Immature natural killer cell (primary cell): ENCODE measurements around the gene SFRP5. TPM values are rescaled to one million over a fixed set of nuclear protein-coding genes. Genes with fewer than 3 reads are reported as not detected.
A peak's percentile ranks its signal among the peaks of the same experiment; 100 is the strongest.

ENCODE experiments used
- DNase-seq, 3 donors: peaks; one replicate each; pipeline ENCODE4 v3.0.0; 2022; ENCODE audit warnings: mixed read lengths in 1 of 3
- H3K27ac Mint-ChIP-seq, 6 donors: one replicate each; pipeline ENCODE4 v1.8.0; 2020; ENCODE audit warnings: mixed read lengths in 6 of 6, mild to moderate bottlenecking in 5 of 6, inconsistent platforms in 4 of 6, moderate library complexity in 3 of 6
- H3K27me3 Mint-ChIP-seq, 3 donors: one replicate each; pipeline ENCODE4 v1.8.0; 2020 to 2021; ENCODE audit warnings: low read depth in 3 of 3, mild to moderate bottlenecking in 3 of 3, mixed read lengths in 3 of 3, moderate library complexity in 3 of 3, inconsistent platforms in 1 of 3
- H3K36me3 Mint-ChIP-seq, 3 donors: one replicate each; pipeline ENCODE4 v1.8.0; 2020; ENCODE audit warnings: mixed read lengths in 3 of 3, inconsistent platforms in 2 of 3, mild to moderate bottlenecking in 2 of 3
- H3K4me1 Mint-ChIP-seq, 2 donors: one replicate each; pipeline ENCODE4 v1.8.0; 2020; ENCODE audit warnings: inconsistent platforms in 2 of 2, mild to moderate bottlenecking in 2 of 2, mixed read lengths in 2 of 2, moderate library complexity in 1 of 2
- H3K4me3 Mint-ChIP-seq, 5 donors: one replicate each; pipeline ENCODE4 v1.8.0; 2020; ENCODE audit warnings: mild to moderate bottlenecking in 5 of 5, mixed read lengths in 5 of 5, inconsistent platforms in 3 of 5, moderate library complexity in 3 of 5
- H3K9me3 Mint-ChIP-seq, 6 donors: one replicate each; pipeline ENCODE4 v1.8.0; 2020; ENCODE audit warnings: mild to moderate bottlenecking in 6 of 6, mixed read lengths in 6 of 6, inconsistent platforms in 4 of 6, moderate library complexity in 3 of 6
- polyA plus RNA-seq, 3 donors: library from polyadenylated mRNA; unstranded; fragments of 300-500 nt; fragmentation: Illumina TruSeq; gene quantifications; one replicate each; pipeline ENCODE4 v1.2.3, GENCODE V29; 2021

Gene SFRP5
- polyA plus RNA-seq, 3 donors from 2014 or later: not detected

GRCh38 chr10:97780841-97781617 lies 9.2 kb upstream of the SFRP5 start:
- no peak for DNase-seq
- no peak overlapping the region for H3K4me3 Mint-ChIP-seq
- H3K4me1 Mint-ChIP-seq: no peaks in the 10 kb centered on the region
- peaks cover 0 to 4% (median 0%) of the 10 kb centered on the region in 3 donors for H3K27me3 Mint-ChIP-seq
- no peaks in the 10 kb centered on the region for H3K36me3 Mint-ChIP-seq
- H3K9me3 Mint-ChIP-seq: no peaks in the 10 kb centered on the region
- no peak overlapping the region for H3K27ac Mint-ChIP-seq

- Mint-ChIP-seq H3K4me3 (no peak overlapping the region), H3K27ac (peak overlapping the region in 1 of 6 donors; percentile 53), H3K27me3 (peaks cover 0 to 4% (median 0%) of the 10 kb centered on the region in 3 donors), H3K9me3 (no peaks in the 10 kb centered on the region), H3K4me1 (no peaks in the 10 kb centered on the region), H3K36me3 (no peaks in the 10 kb centered on the region)
- DNase-seq: no peak
Observed at GRCh38 chr10:97779975-97780374, 8.2 kb upstream of the SFRP5 start.

- no peaks in the 10 kb centered on the region for H3K4me1 Mint-ChIP-seq
- H3K4me3 Mint-ChIP-seq: no peak overlapping the region
- H3K27me3 Mint-ChIP-seq: peaks cover 0 to 4% (median 0%) of the 10 kb centered on the region in 3 donors
- no peaks in the 10 kb centered on the region for H3K9me3 Mint-ChIP-seq
- H3K27ac Mint-ChIP-seq: no peak overlapping the region
- no peak for DNase-seq
- H3K36me3 Mint-ChIP-seq: no peaks in the 10 kb centered on the region
Observed at GRCh38 chr10:97779492-97779891, 7.7 kb upstream of the SFRP5 start.

- no peaks in the 10 kb centered on the region for H3K9me3 Mint-ChIP-seq
Observed at GRCh38 chr10:97778452-97779302, 6.9 kb upstream of the SFRP5 start.

GRCh38 chr10:97777143-97777542 lies 5.3 kb upstream of the SFRP5 start:
- Mint-ChIP-seq H3K4me3 (no peak overlapping the region), H3K36me3 (peaks cover 0 to 5% (median 0%) of the 10 kb centered on the region in 3 donors), H3K4me1 (peaks cover 2 to 3% of the 10 kb centered on the region in 2 donors), H3K27ac (no peak overlapping the region), H3K9me3 (no peaks in the 10 kb centered on the region), H3K27me3 (peaks cover 0 to 10% (median 6%) of the 10 kb centered on the region in 3 donors)
- no peak for DNase-seq

More at GRCh38 chr10:97778452-97779302, 6.9 kb upstream of the SFRP5 start:
- H3K4me3 Mint-ChIP-seq: no peak overlapping the region
- no peaks in the 10 kb centered on the region for H3K4me1 Mint-ChIP-seq
- no peak for DNase-seq
- no peaks in the 10 kb centered on the region for H3K36me3 Mint-ChIP-seq
- peaks cover 0 to 4% (median 0%) of the 10 kb centered on the region in 3 donors for H3K27me3 Mint-ChIP-seq
- no peak overlapping the region for H3K27ac Mint-ChIP-seq

GRCh38 chr10:97774811-97775294 lies 3.1 kb upstream of the SFRP5 start:
- peaks cover 0 to 7% (median 0%) of the 10 kb centered on the region in 3 donors for H3K36me3 Mint-ChIP-seq
- no peak overlapping the region for H3K4me3 Mint-ChIP-seq
- no peak overlapping the region for H3K27ac Mint-ChIP-seq
- H3K4me1 Mint-ChIP-seq: peaks cover 5 to 6% of the 10 kb centered on the region in 2 donors
- DNase-seq: no peak
- H3K9me3 Mint-ChIP-seq: no peaks in the 10 kb centered on the region
- peaks cover 4 to 16% (median 8%) of the 10 kb centered on the region in 3 donors for H3K27me3 Mint-ChIP-seq

GRCh38 chr10:97773096-97773495 lies 1.3 kb upstream of the SFRP5 start:
- peaks cover 5 to 6% of the 10 kb centered on the region in 2 donors for H3K4me1 Mint-ChIP-seq
- H3K36me3 Mint-ChIP-seq: peaks cover 2 to 10% (median 3%) of the 10 kb centered on the region in 3 donors
- no peak overlapping the region for H3K27ac Mint-ChIP-seq
- H3K9me3 Mint-ChIP-seq: no peaks in the 10 kb centered on the region
- DNase-seq: no peak
- peaks cover 8 to 22% (median 8%) of the 10 kb centered on the region in 3 donors for H3K27me3 Mint-ChIP-seq
- H3K4me3 Mint-ChIP-seq: no peak overlapping the region

- Mint-ChIP-seq H3K27ac (no peak overlapping the region), H3K4me1 (peaks cover 5 to 6% of the 10 kb centered on the region in 2 donors), H3K4me3 (no peak overlapping the region), H3K36me3 (peaks cover 3 to 10% (median 8%) of the 10 kb centered on the region in 3 donors), H3K27me3 (peaks cover 8 to 18% (median 8%) of the 10 kb centered on the region in 3 donors), H3K9me3 (no peaks in the 10 kb centered on the region)
- no peak for DNase-seq
Observed at GRCh38 chr10:97771055-97771891, 526 bp downstream of the SFRP5 start.

- Mint-ChIP-seq H3K27ac (no peak overlapping the region), H3K4me1 (peaks cover 5 to 6% of the 10 kb centered on the region in 2 donors), H3K36me3 (peaks cover 3 to 10% (median 8%) of the 10 kb centered on the region in 3 donors), H3K27me3 (peaks cover 8 to 18% (median 8%) of the 10 kb centered on the region in 3 donors), H3K4me3 (no peak overlapping the region), H3K9me3 (no peaks in the 10 kb centered on the region)
- DNase-seq: no peak
Observed at GRCh38 chr10:97770255-97770654, 1.5 kb downstream of the SFRP5 start.

- no peaks in the 10 kb centered on the region for H3K9me3 Mint-ChIP-seq
- peaks cover 5 to 6% of the 10 kb centered on the region in 2 donors for H3K4me1 Mint-ChIP-seq
- H3K27me3 Mint-ChIP-seq: peaks cover 8 to 18% (median 10%) of the 10 kb centered on the region in 3 donors
- no peak overlapping the region for H3K4me3 Mint-ChIP-seq
- peaks cover 7 to 17% (median 8%) of the 10 kb centered on the region in 3 donors for H3K36me3 Mint-ChIP-seq
- DNase-seq: no peak
- H3K27ac Mint-ChIP-seq: no peak overlapping the region
Observed at GRCh38 chr10:97768322-97769315, 3.2 kb downstream of the SFRP5 start.

GRCh38 chr10:97766996-97767924 lies 4.5 kb downstream of the SFRP5 start:
- peaks cover 3 to 4% of the 10 kb centered on the region in 2 donors for H3K4me1 Mint-ChIP-seq
- peaks cover 7 to 13% (median 8%) of the 10 kb centered on the region in 3 donors for H3K36me3 Mint-ChIP-seq
- H3K9me3 Mint-ChIP-seq: no peaks in the 10 kb centered on the region
- peaks cover 5 to 13% (median 10%) of the 10 kb centered on the region in 3 donors for H3K27me3 Mint-ChIP-seq
- H3K4me3 Mint-ChIP-seq: no peak overlapping the region
- DNase-seq: no peak
- H3K27ac Mint-ChIP-seq: no peak overlapping the region
